GM19467 (cell line): Measurements from ENCODE around the gene ADAM12.

ENCODE experiments used
- ATAC-seq: cut with Tn5 transposase; IDR thresholded peaks from one replicate; pipeline ENCODE4 v1.9.1; 2021; ENCODE audit warnings: mild to moderate bottlenecking, moderate library complexity; ENCODE audit not compliant: unreplicated experiment

ADAM12 gene

GRCh38 chr10:126029999-126030398, 358.3 kb downstream of the ADAM12 start:
- no peak for ATAC-seq

GRCh38 chr10:126027692-126028091, 360.6 kb downstream of the ADAM12 start:
- ATAC-seq: no peak

GRCh38 chr10:126022841-126023240, 365.4 kb downstream of the ADAM12 start:
- no peak for ATAC-seq

- no peak for ATAC-seq
Observed at GRCh38 chr10:126021833-126022500, 366.3 kb downstream of the ADAM12 start.

- no peak for ATAC-seq
Observed at GRCh38 chr10:126017961-126018560, 370.2 kb downstream of the ADAM12 start.

GRCh38 chr10:126016882-126017281, 371.4 kb downstream of the ADAM12 start:
- no peak for ATAC-seq

- no peak for ATAC-seq
Observed at GRCh38 chr10:126016156-126016805, 372.0 kb downstream of the ADAM12 start.

GRCh38 chr10:126015413-126015812, 372.9 kb downstream of the ADAM12 start:
- ATAC-seq: no peak

- ATAC-seq: no peak
Observed at GRCh38 chr10:126014309-126014708, 374.0 kb downstream of the ADAM12 start.

GRCh38 chr10:126013489-126014281, 374.6 kb downstream of the ADAM12 start:
- ATAC-seq: no peak

GRCh38 chr10:126012485-126012884, 375.8 kb downstream of the ADAM12 start:
- no peak for ATAC-seq

GRCh38 chr10:126011995-126012394, 376.3 kb downstream of the ADAM12 start:
- ATAC-seq: no peak

GRCh38 chr10:126009650-126010049, 378.6 kb downstream of the ADAM12 start:
- no peak for ATAC-seq

GRCh38 chr10:126006906-126007305, 381.4 kb downstream of the ADAM12 start:
- no peak for ATAC-seq

- ATAC-seq: no peak
Observed at GRCh38 chr10:126006264-126006663, 382.0 kb downstream of the ADAM12 start.

- ATAC-seq: no peak
Observed at GRCh38 chr10:126004752-126005151, 383.5 kb downstream of the ADAM12 start.

- no peak for ATAC-seq
Observed at GRCh38 chr10:126001576-126001975, 386.7 kb downstream of the ADAM12 start.

- no peak for ATAC-seq
Observed at GRCh38 chr10:125999694-126000093, 388.6 kb downstream of the ADAM12 start.

- ATAC-seq: no peak
Observed at GRCh38 chr10:125997586-125997985, 390.7 kb downstream of the ADAM12 start.

- ATAC-seq: no peak
Observed at GRCh38 chr10:125995726-125996304, 392.5 kb downstream of the ADAM12 start.

GRCh38 chr10:125994601-125995000, 393.7 kb downstream of the ADAM12 start:
- no peak for ATAC-seq
